Left lung (tissue), 10 donors: ENCODE results near the gene IQCF5. TPM values are rescaled to one million over a fixed set of nuclear protein-coding genes. Genes with fewer than 3 reads are reported as not detected.

Source experiments
- ATAC-seq: fragments of 200-7000 bp; cut with Tn5 transposase; one replicate; pipeline ENCODE4 v1.9.1; 2020; ENCODE audit warnings: moderate library complexity
- DNase-seq, 4 donors: peaks; one replicate each; pipeline ENCODE4 v3.0.0-alpha.2; 2013 to 2020
- H3K27ac ChIP-seq, 2 donors: fragments of 200-600 bp; sonication (generic) in 1 of 2; one replicate each; pipeline versions ENCODE4 v1.5.0 to v1.8.0; 2020 to 2021
- H3K27me3 ChIP-seq, 2 donors: fragments of 200-600 bp; sonication (generic) in 1 of 2; one replicate each; pipeline versions ENCODE4 v1.5.0 to v1.8.0; 2020 to 2021
- H3K36me3 ChIP-seq, 2 donors: fragments of 200-600 bp; sonication (generic) in 1 of 2; one replicate each; pipeline versions ENCODE4 v1.5.0 to v1.8.0; 2020 to 2021
- H3K4me1 ChIP-seq, 2 donors: fragments of 200-600 bp; one replicate each; pipeline ENCODE4 v1.8.0; 2021
- H3K4me3 ChIP-seq, 2 donors: fragments of 200-600 bp; sonication (generic) in 1 of 2; one replicate each; pipeline versions ENCODE4 v1.5.0 to v1.8.0; 2020 to 2021; ENCODE audit warnings: mild to moderate bottlenecking in 1 of 2
- H3K9me3 ChIP-seq, 2 donors: fragments of 200-600 bp; sonication (generic) in 1 of 2; one replicate each; pipeline versions ENCODE4 v1.5.0 to v1.8.0; 2020 to 2021
- CTCF ChIP-seq, 2 donors: fragments of 200-600 bp; sonication (generic) in 1 of 2; IDR thresholded peaks; one replicate each; pipeline versions ENCODE4 v1.5.0 to v1.8.0; 2021; ENCODE audit warnings: antibody characterized with exemption in 2 of 2
- intact Hi-C, 2 donors: fragments of 100-400 bp; cut with DNase I; formaldehyde crosslinking; loops; one replicate each; pipeline versions ENCODE4 v1.11.2 to v1.14.2; 2022
- polyA plus RNA-seq, 6 donors: library from polyadenylated mRNA; unstranded; fragments of 120-200 nt; gene quantifications; one replicate each; pipeline ENCODE4 v1.2.1, GENCODE V29; 2013; ENCODE audit not compliant: insufficient read length in 6 of 6
- total RNA-seq, 2 donors: library from RNA; stranded (reverse); fragmentation: NEBNext Ultra II Directional; extraction: Animal tissue kit (Norgen Biotek cat#: 25700); gene quantifications; one replicate each; pipeline ENCODE4 v1.2.1, GENCODE V29; 2021
- donor health status: DM: no; HTN: yes; CAD: no.
- donor health status: DM: no; HTN: no; CAD: no.

Gene IQCF5
- total and polyA plus RNA-seq, 8 donors: not detected

GRCh38 chr3:51830836-51831385 is 44.5 kb downstream of the IQCF5 start:
- Histone ChIP-seq H3K36me3 (no peaks in the 10 kb centered on the region), H3K9me3 (peaks cover 0 to 25% of the 10 kb centered on the region in 2 donors), H3K4me1 (no peaks in the 10 kb centered on the region), H3K27me3 (peaks cover 0 to 10% of the 10 kb centered on the region in 2 donors), H3K27ac (no peak overlapping the region), H3K4me3 (no peak overlapping the region)
- intact Hi-C loops: no loop called here
- ATAC-seq (no peak), DNase-seq (no peak)
- no peak for TF ChIP-seq CTCF (IDR thresholded peaks at IDR 0.05)

GRCh38 chr3:51830345-51830744 is 45.1 kb downstream of the IQCF5 start:
- Histone ChIP-seq H3K4me1 (no peaks in the 10 kb centered on the region), H3K9me3 (peaks cover 0 to 25% of the 10 kb centered on the region in 2 donors), H3K27me3 (peaks cover 0 to 6% of the 10 kb centered on the region in 2 donors), H3K36me3 (no peaks in the 10 kb centered on the region), H3K4me3 (no peak overlapping the region), H3K27ac (no peak overlapping the region)
- no peak for TF ChIP-seq CTCF (IDR thresholded peaks at IDR 0.05)
- ATAC-seq: no peak
- DNase-seq: peak in 1 of 4 donors; percentile 63
- intact Hi-C loops: no loop called here

GRCh38 chr3:51828297-51828696 is 47.1 kb downstream of the IQCF5 start:
- intact Hi-C loops: no loop called here
- no peak for TF ChIP-seq CTCF (IDR thresholded peaks at IDR 0.05)

More at GRCh38 chr3:51828297-51828696, 47.1 kb downstream of the IQCF5 start:
- Histone ChIP-seq H3K27ac (no peak overlapping the region), H3K27me3 (no peaks in the 10 kb centered on the region), H3K36me3 (no peaks in the 10 kb centered on the region), H3K9me3 (peaks cover 0 to 25% of the 10 kb centered on the region in 2 donors), H3K4me3 (no peak overlapping the region), H3K4me1 (no peaks in the 10 kb centered on the region)
- no peak for DNase-seq
- ATAC-seq: no peak

Other genes with a start within 250 kb of the IQCF5 start
- 10 to 100 TPM; 48.7 to 50.4 TPM for gene TEX264, start 204.3 kb downstream of the IQCF5 start, total RNA-seq
- gene TEX264, start 204.3 kb downstream of the IQCF5 start, polyA plus RNA-seq: 10 to 100 TPM; 34.6 to 40.4 (median 35.7) TPM
- gene GRM2, start 168.5 kb downstream of the IQCF5 start, total RNA-seq: under 1 TPM; 0.21 to 0.61 TPM
- 1 to 10 TPM in 1 of 6 donors, under 1 TPM in 5; 0.63 to 1.0 (median 0.83) TPM for gene GRM2, start 168.5 kb downstream of the IQCF5 start, polyA plus RNA-seq
- gene IQCF6, start 96.4 kb downstream of the IQCF5 start, total RNA-seq: not detected
- not detected for gene IQCF6, start 96.4 kb downstream of the IQCF5 start, polyA plus RNA-seq
- gene IQCF2, start 14.0 kb downstream of the IQCF5 start, total RNA-seq: not detected
- not detected for gene IQCF2, start 14.0 kb downstream of the IQCF5 start, polyA plus RNA-seq
- not detected for gene IQCF1, start 27.8 kb upstream of the IQCF5 start, total RNA-seq
- under 1 TPM in 1 of 6 donors, not detected in 5; 0.33 TPM for gene IQCF1, start 27.8 kb upstream of the IQCF5 start, polyA plus RNA-seq
- 10 to 100 TPM; 14.5 to 25.7 TPM for gene RRP9, start 66.3 kb upstream of the IQCF5 start, total RNA-seq
- gene RRP9, start 66.3 kb upstream of the IQCF5 start, polyA plus RNA-seq: 10 to 100 TPM; 16.6 to 23.6 (median 19.1) TPM
- 10 to 100 TPM; 21.0 to 21.4 TPM for gene PARP3, start 66.8 kb upstream of the IQCF5 start, total RNA-seq
- gene PARP3, start 66.8 kb upstream of the IQCF5 start, polyA plus RNA-seq: 10 to 100 TPM; 16.5 to 24.1 (median 19.0) TPM
- not detected for gene GPR62, start 79.8 kb upstream of the IQCF5 start, total RNA-seq
- gene GPR62, start 79.8 kb upstream of the IQCF5 start, polyA plus RNA-seq: under 1 TPM; 0.17 to 0.35 (median 0.30) TPM
- 10 to 100 TPM; 29.7 to 43.1 TPM for gene PCBP4, start 91.9 kb upstream of the IQCF5 start, total RNA-seq
- gene PCBP4, start 91.9 kb upstream of the IQCF5 start, polyA plus RNA-seq: 10 to 100 TPM; 38.8 to 58.0 (median 49.8) TPM
- gene ABHD14B, start 98.4 kb upstream of the IQCF5 start, total RNA-seq: 10 to 100 TPM; 32.4 to 47.0 TPM
- gene ABHD14B, start 98.4 kb upstream of the IQCF5 start, polyA plus RNA-seq: 10 to 100 TPM; 40.9 to 51.1 (median 46.8) TPM
- gene ABHD14A, start 99.5 kb upstream of the IQCF5 start, total RNA-seq: 10 to 100 TPM; 14.7 to 20.7 TPM
- 10 to 100 TPM; 20.9 to 30.2 (median 23.5) TPM for gene ABHD14A, start 99.5 kb upstream of the IQCF5 start, polyA plus RNA-seq
- gene ACY1, start 107.9 kb upstream of the IQCF5 start, total RNA-seq: 10 to 100 TPM; 37.0 to 41.2 TPM
- gene ACY1, start 107.9 kb upstream of the IQCF5 start, polyA plus RNA-seq: 10 to 100 TPM; 29.6 to 42.8 (median 36.2) TPM
- gene RPL29, start 120.3 kb upstream of the IQCF5 start, total RNA-seq: 100 to 1,000 TPM; 854 to 981 TPM
- gene RPL29, start 120.3 kb upstream of the IQCF5 start, polyA plus RNA-seq: 1,000 to 10,000 TPM; 1,892 to 2,169 (median 1,970) TPM
- 10 to 100 TPM; 35.9 to 38.3 TPM for gene DUSP7, start 181.0 kb upstream of the IQCF5 start, total RNA-seq
- 10 to 100 TPM; 17.5 to 23.6 (median 19.9) TPM for gene DUSP7, start 181.0 kb upstream of the IQCF5 start, polyA plus RNA-seq